Activated B cell treated with CpG ODN at 0.5 μM for 24 hours (primary cell): ENCODE results near the gene MEIS2. TPM values are rescaled to one million over a fixed set of nuclear protein-coding genes. Genes with fewer than 3 reads are reported as not detected.

Experiments
- ATAC-seq: fragments of 200-7000 bp; cut with Tn5 transposase; one replicate; pipeline ENCODE4 v1.10.0; 2021; ENCODE audit warnings: low read depth, mild to moderate bottlenecking, moderate library complexity
- CTCF ChIA-PET: fragments of 350-600 bp; sonication (Branson Sonifier 250); formaldehyde crosslinking; loops from one replicate; lab custom pipeline; 2021; ENCODE audit warnings: antibody characterized with exemption; lab: Charles Lee
- POLR2A ChIA-PET: fragments of 350-600 bp; sonication (Branson Sonifier 250); formaldehyde crosslinking; loops from one replicate; lab custom pipeline; 2021; ENCODE audit warnings: antibody characterized with exemption; lab: Charles Lee
- DNase-seq: peaks from one replicate; pipeline ENCODE4 v3.0.0; 2022
- H3K27ac Mint-ChIP-seq: one replicate; pipeline ENCODE4 v1.8.0; 2020; ENCODE audit warnings: mixed read lengths
- H3K27me3 Mint-ChIP-seq: one replicate; pipeline ENCODE4 v1.8.0; 2021; ENCODE audit warnings: mixed read lengths
- H3K36me3 Mint-ChIP-seq: one replicate; pipeline ENCODE4 v1.8.0; 2021; ENCODE audit warnings: low read depth, mixed read lengths
- H3K4me1 Mint-ChIP-seq: one replicate; pipeline ENCODE4 v1.8.0; 2021; ENCODE audit warnings: mixed read lengths
- H3K4me3 Mint-ChIP-seq: one replicate; pipeline ENCODE4 v1.8.0; 2020; ENCODE audit warnings: mild to moderate bottlenecking, mixed read lengths
- H3K9me3 Mint-ChIP-seq: one replicate; pipeline ENCODE4 v1.8.0; 2020; ENCODE audit warnings: mixed read lengths
- intact Hi-C: fragments of 100-400 bp; cut with micrococcal nuclease; formaldehyde crosslinking; loops from one replicate; pipeline ENCODE4 v1.15.1; 2024
- total RNA-seq: library from RNA; stranded (reverse); gene quantifications from 2 replicates; pipeline ENCODE4 v1.2.3, GENCODE V29; 2022
- TF ChIP-seq, protein P1 (sequence below): fragments of 200-600 bp; IDR thresholded peaks from one replicate; pipeline ENCODE4 v1.8.0; 2022; ENCODE audit warnings: antibody characterized with exemption, mild to moderate bottlenecking

MEIS2 gene
- total RNA-seq, 1 donor from 2014 or later: 0.24 TPM

DNA sequence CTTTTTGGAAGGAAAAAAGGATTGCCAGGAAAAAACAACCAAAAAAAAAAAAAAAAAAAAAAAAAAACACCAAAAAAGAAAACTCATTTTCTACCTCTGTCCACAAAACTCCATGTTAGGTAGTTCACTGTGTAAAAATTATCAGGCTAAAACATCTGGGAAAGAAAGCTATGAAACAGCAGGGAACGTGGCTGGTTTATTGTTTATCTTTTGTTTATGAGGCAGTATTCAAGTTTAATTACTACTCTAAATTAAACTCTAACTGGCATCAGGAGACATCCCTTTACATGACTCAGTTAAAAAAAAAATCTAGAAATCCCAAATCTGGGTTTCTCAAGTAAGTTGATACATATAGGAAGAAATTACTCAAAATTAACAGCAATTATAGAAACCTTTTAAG is 21.8 kb downstream of the MEIS2 start:
- DNase-seq (no peak), ATAC-seq (no peak)
- ChIA-PET POLR2A (interaction anchor here (0.6 kb wide), 1 partner anchor 1933 kb away, joined by 4 read pairs; no protein-coding TSS in a partner anchor), CTCF (no interaction called here)
- TF ChIP-seq, protein P1, sequence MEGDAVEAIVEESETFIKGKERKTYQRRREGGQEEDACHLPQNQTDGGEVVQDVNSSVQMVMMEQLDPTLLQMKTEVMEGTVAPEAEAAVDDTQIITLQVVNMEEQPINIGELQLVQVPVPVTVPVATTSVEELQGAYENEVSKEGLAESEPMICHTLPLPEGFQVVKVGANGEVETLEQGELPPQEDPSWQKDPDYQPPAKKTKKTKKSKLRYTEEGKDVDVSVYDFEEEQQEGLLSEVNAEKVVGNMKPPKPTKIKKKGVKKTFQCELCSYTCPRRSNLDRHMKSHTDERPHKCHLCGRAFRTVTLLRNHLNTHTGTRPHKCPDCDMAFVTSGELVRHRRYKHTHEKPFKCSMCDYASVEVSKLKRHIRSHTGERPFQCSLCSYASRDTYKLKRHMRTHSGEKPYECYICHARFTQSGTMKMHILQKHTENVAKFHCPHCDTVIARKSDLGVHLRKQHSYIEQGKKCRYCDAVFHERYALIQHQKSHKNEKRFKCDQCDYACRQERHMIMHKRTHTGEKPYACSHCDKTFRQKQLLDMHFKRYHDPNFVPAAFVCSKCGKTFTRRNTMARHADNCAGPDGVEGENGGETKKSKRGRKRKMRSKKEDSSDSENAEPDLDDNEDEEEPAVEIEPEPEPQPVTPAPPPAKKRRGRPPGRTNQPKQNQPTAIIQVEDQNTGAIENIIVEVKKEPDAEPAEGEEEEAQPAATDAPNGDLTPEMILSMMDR: no peak
- no peaks in the 10 kb centered on the region for H3K9me3 Mint-ChIP-seq
- no peaks in the 10 kb centered on the region for H3K36me3 Mint-ChIP-seq
- no peak overlapping the region for H3K4me3 Mint-ChIP-seq
- no peaks in the 10 kb centered on the region for H3K4me1 Mint-ChIP-seq
- intact Hi-C loops: no loop called here
- no peaks in the 10 kb centered on the region for H3K27me3 Mint-ChIP-seq
- H3K27ac Mint-ChIP-seq: no peak overlapping the region

DNA sequence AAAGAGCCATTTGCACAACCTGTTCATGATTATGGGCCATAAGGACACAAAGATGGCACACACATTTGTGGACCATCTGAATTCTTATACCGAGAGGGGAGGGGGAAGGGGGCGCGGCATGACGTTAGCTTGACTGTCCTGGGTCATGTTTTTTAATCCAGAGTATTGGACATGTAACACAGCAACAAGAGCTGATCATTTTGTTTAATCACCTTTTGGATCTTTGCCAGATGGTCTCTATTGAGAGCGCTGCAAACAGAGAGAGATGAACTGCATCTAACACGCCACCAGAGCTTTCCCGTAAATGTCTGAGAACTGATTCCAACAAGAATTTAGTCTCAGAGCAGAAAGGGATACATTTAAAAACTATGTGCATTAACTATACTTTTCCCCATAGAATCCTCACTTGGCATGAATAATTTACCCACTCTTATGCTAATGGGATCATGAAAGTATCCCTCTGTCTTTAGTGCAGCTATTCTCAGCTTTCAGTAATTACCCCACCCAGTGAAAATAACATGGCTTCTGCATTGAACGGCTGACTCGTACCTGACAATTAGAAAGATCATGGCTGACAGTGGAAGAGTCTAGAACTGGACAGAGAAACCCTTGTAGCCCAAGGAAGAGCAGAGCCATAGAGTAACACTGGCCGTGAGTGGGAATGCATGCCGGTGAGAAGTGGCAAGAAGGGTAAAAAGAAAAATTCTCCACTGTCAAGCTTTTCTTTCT is 22.6 kb downstream of the MEIS2 start:
- ATAC-seq (no peak), DNase-seq (no peak)
- Mint-ChIP-seq H3K36me3 (no peaks in the 10 kb centered on the region), H3K4me1 (no peaks in the 10 kb centered on the region), H3K27me3 (no peaks in the 10 kb centered on the region), H3K9me3 (no peaks in the 10 kb centered on the region), H3K27ac (no peak overlapping the region), H3K4me3 (no peak overlapping the region)
- ChIA-PET POLR2A (no interaction called here), CTCF (no interaction called here)
- intact Hi-C loops: no loop called here
- TF ChIP-seq, protein P1: no peak

DNA sequence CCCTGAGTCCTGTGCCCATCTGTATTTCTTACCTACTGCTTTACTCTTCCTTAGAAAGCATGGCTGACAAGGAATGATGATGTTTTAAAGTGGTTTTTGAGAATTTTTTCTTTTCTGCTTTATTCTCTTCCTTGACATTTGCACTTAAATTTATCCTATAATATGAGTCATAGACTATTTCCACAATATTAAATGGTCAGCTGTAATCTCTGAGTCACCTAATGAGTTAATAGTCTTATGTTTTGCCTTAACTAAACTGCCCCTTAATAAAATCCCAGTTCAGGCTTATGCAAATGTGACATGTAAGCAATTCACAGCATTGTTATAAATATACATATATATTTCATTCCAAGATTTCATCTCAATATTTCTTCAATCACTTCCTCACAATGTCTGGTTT is 23.8 kb downstream of the MEIS2 start:
- H3K36me3 Mint-ChIP-seq: no peaks in the 10 kb centered on the region
- intact Hi-C loops: no loop called here
- ChIA-PET POLR2A (no interaction called here), CTCF (no interaction called here)
- no peak overlapping the region for H3K4me3 Mint-ChIP-seq
- no peaks in the 10 kb centered on the region for H3K9me3 Mint-ChIP-seq
- H3K27me3 Mint-ChIP-seq: no peaks in the 10 kb centered on the region
- no peak for DNase-seq
- ATAC-seq: no peak
- no peaks in the 10 kb centered on the region for H3K4me1 Mint-ChIP-seq
- no peak overlapping the region for H3K27ac Mint-ChIP-seq
- TF ChIP-seq, protein P1: no peak

DNA sequence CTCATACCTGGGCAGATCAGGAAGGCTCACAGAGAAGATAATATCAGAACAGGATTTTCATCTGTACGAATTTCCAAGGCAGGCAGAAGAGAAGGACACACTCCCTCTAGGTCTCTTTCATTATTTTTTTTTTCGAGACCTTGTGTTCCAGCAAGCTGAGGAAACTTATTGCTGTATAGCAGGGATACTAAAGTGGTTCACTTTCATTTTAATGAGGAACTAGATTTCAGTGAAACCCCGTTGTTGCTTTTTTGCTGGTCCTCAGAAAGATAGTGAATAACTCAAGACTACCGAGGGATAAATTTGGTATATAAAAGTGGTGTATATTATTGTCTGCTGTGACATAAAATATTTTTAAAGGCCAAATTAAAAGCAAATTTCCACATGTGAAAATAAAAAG is 24.6 kb downstream of the MEIS2 start:
- no peak for DNase-seq
- H3K27ac Mint-ChIP-seq: no peak overlapping the region
- no peaks in the 10 kb centered on the region for H3K36me3 Mint-ChIP-seq
- no peaks in the 10 kb centered on the region for H3K27me3 Mint-ChIP-seq
- intact Hi-C loops: no loop called here
- H3K4me1 Mint-ChIP-seq: no peaks in the 10 kb centered on the region
- no peaks in the 10 kb centered on the region for H3K9me3 Mint-ChIP-seq
- TF ChIP-seq, protein P1: no peak
- ChIA-PET CTCF (no interaction called here), POLR2A (no interaction called here)
- no peak for ATAC-seq
- H3K4me3 Mint-ChIP-seq: no peak overlapping the region

DNA sequence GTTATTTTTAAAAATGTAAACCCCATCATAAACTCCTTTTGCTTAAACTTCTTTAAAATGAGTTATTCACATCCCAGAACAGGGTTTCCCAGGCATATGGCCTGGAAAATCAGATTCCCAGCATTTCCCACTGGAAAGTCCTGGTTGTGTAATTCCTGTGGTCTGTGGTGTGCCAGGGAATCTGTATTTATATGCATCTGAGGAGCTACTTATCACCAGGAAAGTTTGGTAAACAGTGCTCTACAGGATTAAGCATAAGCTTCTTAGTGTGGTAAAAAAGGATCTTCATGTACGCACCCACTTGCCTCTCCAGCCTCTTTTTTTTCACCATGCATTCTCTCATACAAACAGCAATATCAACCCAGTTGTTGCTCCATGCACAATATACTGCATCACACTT is 28.2 kb downstream of the MEIS2 start:
- no peak for ATAC-seq
- TF ChIP-seq, protein P1: no peak
- no peaks in the 10 kb centered on the region for H3K36me3 Mint-ChIP-seq
- no peaks in the 10 kb centered on the region for H3K27me3 Mint-ChIP-seq
- H3K4me3 Mint-ChIP-seq: no peak overlapping the region
- CTCF ChIA-PET: no interaction called here
- POLR2A ChIA-PET: no interaction called here
- no peak overlapping the region for H3K27ac Mint-ChIP-seq
- intact Hi-C loops: no loop called here
- no peak for DNase-seq
- no peaks in the 10 kb centered on the region for H3K9me3 Mint-ChIP-seq
- H3K4me1 Mint-ChIP-seq: no peaks in the 10 kb centered on the region
